GM18511 (cell line): ENCODE measurements around the gene FAM107A.

ENCODE experiments used
- ATAC-seq: cut with Tn5 transposase; IDR thresholded peaks from one replicate; pipeline ENCODE4 v1.9.1; 2021; ENCODE audit warnings: mild to moderate bottlenecking, moderate library complexity; ENCODE audit not compliant: unreplicated experiment

The FAM107A gene

DNA sequence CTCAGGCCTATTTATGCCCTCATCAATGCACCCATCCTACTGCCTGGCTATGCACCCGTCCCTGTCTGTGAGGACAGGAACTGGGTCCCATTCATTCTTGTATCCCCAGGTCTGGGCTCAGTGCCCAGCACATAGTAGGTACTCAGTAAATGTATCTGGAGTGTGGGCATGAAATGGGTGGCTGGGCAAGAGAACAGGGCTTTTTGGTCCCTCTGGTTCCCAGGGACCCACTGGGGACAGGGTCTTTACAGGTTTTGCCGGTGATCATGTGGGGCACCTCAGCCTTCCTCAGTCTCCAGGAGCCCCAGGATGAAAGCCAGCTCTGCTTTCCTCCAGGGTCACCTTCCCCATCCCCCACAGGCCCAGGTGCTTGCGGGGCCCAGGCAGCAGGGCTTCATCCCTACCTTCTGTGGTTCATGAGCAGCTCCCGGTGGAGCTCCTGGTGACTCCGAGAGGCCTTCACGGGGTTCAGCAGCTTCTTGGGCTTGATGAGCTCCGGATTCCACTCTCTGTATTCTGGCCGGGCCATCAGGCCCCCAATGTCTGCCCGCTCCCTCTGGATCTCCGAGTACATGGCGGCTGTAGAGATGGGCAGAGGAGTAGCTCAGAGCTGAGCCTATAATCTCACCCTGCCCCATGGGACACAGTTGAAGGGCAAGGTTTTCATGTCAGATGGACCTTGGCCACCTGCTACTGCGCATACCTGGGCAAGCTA lies 7.7 kb downstream of the FAM107A start:
- no peak for ATAC-seq

- peak; percentile 64 for ATAC-seq
These were observed 8.5 kb downstream of the FAM107A start for GRCh38 chr3:58568572-58569286.

DNA sequence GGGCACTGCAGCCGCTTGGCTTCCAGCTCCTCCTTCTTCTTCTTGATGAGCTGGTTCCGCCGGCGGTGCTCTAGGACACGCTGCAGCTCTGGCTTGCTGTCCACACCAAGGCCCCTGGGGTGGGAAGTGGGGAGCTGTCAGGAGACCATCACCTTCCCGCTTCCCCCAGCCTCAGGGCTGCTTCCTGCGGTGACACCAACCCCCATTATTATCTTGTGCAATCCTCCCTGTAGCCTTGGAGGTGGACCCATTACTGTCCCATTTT lies 10.0 kb downstream of the FAM107A start:
- no peak for ATAC-seq

- no peak for ATAC-seq
These were observed 10.6 kb downstream of the FAM107A start for GRCh38 chr3:58566398-58567250.

- no peak for ATAC-seq
These were observed 11.4 kb downstream of the FAM107A start for GRCh38 chr3:58565621-58566397.

- ATAC-seq, result no peak
These were observed 12.6 kb downstream of the FAM107A start for GRCh38 chr3:58564456-58565160.

DNA sequence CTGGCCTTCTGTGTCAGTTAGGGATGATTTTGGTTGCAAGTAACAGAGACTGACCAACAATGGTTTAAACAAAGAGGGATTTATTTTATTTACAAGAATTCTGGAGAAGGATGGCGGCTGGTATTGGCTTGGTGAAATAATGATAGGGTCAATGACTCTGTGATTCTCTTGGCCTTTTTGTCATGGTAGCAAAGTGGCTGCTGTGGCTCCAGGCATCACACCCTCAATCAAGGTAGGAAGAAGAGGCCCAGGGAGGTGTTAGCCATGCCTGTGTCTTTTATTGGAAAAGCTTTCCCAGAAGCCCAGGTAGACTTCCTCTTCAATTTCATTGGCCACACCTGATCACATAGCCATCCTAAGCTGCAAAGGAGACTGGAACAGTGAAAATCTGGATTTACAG lies 13.1 kb downstream of the FAM107A start:
- ATAC-seq, result no peak

DNA sequence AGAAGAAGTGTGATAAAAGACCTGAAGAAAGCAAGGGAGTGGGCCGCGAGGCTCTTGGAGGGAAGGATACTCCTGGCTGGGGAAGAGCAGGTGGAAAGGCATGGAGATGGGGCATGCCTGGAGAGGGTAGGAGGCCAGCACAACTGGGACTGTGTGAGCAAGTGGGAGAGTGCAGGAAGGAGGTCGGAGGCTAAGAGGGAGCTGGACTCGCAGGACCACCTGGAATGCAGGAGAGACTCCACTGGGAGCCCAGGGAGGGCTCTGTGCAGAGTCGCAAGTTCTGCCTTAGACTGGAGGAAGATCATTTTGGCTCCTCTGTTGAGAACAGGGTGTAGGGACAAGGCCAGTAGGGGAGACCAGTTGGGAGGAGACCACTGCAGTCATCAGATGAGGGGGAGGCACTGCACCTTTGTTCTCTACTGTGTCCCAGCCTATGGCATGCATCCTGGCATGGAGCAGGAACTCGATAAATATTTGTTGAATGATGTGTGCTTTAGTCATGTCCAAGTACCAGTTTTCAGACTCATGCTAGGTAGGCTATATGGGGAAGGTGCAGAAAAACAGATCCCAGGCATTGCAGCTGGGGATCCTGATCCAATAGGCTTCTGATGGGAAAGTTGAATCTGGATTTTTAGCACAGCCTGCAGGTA lies 13.7 kb downstream of the FAM107A start:
- ATAC-seq, result no peak

- no peak for ATAC-seq
These were observed 14.7 kb downstream of the FAM107A start for GRCh38 chr3:58562498-58562897.

- no peak for ATAC-seq
These were observed 16.4 kb downstream of the FAM107A start for GRCh38 chr3:58560771-58561311.

DNA sequence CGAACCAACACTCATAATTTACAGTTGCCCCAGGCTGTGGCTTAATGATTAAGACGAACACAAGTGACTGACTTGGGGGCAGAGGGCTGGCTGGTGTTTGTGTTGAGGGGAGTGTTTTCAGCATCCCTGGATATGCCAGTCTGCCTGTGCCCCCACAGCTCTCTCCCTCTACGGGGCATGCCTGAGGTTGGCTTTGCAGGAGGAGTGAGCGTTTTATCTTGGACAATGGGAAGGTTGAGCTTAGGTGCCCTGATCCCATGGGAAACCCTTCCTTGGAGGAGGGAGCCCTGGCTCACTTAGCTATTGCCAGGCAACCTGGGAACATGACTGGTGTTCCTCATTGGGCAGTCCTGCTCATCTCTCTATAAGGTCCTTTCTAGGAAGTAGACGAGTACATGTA lies 17.6 kb downstream of the FAM107A start:
- ATAC-seq, result no peak

DNA sequence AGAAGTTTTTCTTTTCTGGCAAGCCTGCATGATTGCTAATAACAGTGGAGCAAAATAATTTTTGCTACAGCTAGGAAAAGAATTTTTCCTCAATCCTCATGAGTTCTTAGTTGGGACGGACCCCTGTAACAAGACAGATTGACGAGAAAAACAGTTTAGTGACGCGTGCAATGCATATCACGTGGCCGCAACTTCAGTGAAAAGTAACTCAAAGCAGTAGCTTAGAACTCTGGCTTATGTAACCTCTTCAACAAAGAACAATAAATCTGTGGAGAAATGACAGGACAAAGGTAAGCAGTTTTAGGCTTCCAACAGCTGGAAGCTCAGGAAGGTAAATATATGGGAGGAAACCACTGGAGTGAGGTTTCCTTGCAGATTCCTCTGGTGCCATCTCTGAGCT lies 19.7 kb downstream of the FAM107A start:
- no peak for ATAC-seq

GRCh38 chr3:58556761-58557221 lies 20.4 kb downstream of the FAM107A start:
- no peak for ATAC-seq

DNA sequence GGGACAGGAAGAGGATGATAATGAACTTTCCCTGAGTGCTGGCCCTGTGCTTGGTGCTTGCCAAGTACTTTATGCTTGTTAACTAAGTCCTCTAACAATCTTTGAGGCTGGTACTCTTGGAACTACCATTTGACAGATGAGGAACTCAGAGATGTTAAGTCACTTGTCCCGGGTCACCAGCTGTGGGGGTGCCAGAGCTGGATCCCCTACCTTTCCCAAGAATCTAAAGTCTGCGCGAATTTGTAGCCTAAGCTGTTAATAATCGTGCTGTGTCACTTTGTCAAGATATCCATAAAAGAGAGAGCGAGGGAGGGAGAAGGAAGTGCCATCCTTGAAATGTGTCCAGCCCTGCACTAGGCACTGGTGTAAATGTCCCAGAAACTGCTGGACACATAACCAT lies 21.2 kb downstream of the FAM107A start:
- ATAC-seq, result no peak

DNA sequence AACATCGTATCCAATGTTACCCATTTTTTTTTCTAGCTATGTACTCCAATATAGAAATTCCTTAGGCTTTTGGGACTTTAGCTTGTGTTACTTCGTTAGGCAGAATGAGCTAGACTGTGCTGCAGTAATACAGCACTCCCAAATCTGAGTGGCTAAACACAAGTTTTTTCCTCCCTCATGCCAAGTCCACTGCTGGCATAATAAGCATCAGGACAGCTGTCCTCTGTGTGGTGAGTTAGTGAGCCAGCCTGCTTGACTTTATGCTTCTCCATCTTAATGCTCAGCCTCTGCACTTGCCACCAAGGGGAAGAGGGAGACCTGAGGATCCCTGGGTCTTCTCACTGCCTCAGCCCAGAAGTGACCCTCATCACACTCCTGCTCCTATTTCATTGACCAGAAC lies 22.0 kb downstream of the FAM107A start:
- no peak for ATAC-seq

DNA sequence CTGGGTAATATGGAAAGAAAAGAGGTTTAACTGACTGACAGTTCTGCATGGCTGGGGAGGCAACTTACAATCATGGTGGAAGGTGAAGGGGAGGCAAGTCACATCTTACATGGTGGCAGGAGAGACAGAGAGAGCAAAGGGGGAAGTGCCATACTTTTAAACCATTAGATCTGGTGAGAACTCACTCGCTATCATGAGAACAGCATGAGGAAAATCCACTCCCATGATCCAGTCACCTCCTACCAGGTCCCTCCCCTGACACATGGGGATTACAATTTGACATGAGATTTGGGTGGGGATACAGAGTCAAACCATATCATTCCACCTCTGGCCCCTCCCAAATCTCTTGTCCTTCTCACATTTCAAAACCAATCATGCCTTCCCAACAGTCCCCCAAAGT lies 24.2 kb downstream of the FAM107A start:
- no peak for ATAC-seq

- ATAC-seq, result no peak
These were observed 25.5 kb downstream of the FAM107A start for GRCh38 chr3:58551636-58552180.

DNA sequence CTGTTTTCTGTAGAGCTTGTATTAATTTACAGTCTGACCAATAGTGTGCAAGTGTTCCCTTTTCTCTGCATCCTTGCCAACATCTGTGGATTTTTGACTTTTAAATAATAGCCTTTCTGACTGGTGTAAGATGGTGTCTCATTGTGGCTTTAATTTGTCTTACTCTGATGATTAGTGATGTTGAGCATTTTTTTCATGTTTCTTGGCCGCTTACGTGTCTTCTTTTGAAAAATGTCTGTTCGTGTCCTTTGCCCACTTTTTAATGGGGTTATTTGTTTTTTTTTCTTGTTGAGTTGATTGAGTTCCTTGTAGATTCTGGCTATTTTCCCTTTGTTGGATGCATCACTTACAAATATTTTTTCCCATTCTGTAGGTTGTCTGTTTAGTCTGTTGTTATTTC lies 32.6 kb downstream of the FAM107A start:
- ATAC-seq, result no peak

- no peak for ATAC-seq
These were observed 36.9 kb downstream of the FAM107A start for GRCh38 chr3:58540176-58540858.
